Suprapubic skin (tissue), 4 donors: ENCODE results near the gene TBCA. TPM values are rescaled to one million over a fixed set of nuclear protein-coding genes. Genes with fewer than 3 reads are reported as not detected.

ENCODE experiments used
- DNase-seq, 2 donors: peaks; one replicate each; pipeline ENCODE4 v3.0.0-alpha.2; 2019; ENCODE audit warnings: low spot score in 2 of 2
- H3K27ac ChIP-seq: fragments of 200-600 bp; sonication (generic); one replicate; pipeline ENCODE4 v1.5.1; 2019
- H3K27me3 ChIP-seq: fragments of 200-600 bp; sonication (generic); one replicate; pipeline ENCODE4 v1.5.1; 2019
- H3K36me3 ChIP-seq: fragments of 200-600 bp; sonication (generic); one replicate; pipeline ENCODE4 v1.5.1; 2019
- H3K4me1 ChIP-seq: fragments of 200-600 bp; sonication (generic); one replicate; pipeline ENCODE4 v1.5.1; 2019
- H3K4me3 ChIP-seq: fragments of 200-600 bp; sonication (generic); one replicate; pipeline ENCODE4 v1.5.1; 2019; ENCODE audit warnings: mild to moderate bottlenecking
- H3K9me3 ChIP-seq: fragments of 200-600 bp; sonication (generic); one replicate; pipeline ENCODE4 v1.5.1; 2019
- EP300 ChIP-seq: sonication (generic); formaldehyde crosslinking; IDR thresholded peaks from one replicate; pipeline ENCODE4 v1.6.1; 2017; ENCODE audit warnings: antibody characterized with exemption
- POLR2A ChIP-seq, 2 donors: fragments of 450-650 bp; IDR thresholded peaks; one replicate each; pipeline ENCODE4 v1.6.1; 2017; ENCODE audit warnings: antibody characterized with exemption in 2 of 2, mild to moderate bottlenecking in 2 of 2, moderate library complexity in 2 of 2
- POLR2AphosphoS5 ChIP-seq, 3 donors: sonication (generic); formaldehyde crosslinking; IDR thresholded peaks; one replicate each; pipeline ENCODE4 v1.6.1; 2017; ENCODE audit warnings: antibody characterized with exemption in 3 of 3
- WGBS: methylation state at CpG from one replicate; pipeline ENCODE4 v1.1.5; 2018; 5-methylcytosine and 5-hydroxymethylcytosine counted together
- total RNA-seq, 4 donors: library from RNA; depleted of rRNA; stranded (reverse); fragments of >200 nt; gene quantifications; one replicate each; pipeline ENCODE4 v1.1.0, GENCODE V29; 2016
- TF ChIP-seq, protein P1 (sequence below), 2 donors: fragments of 200-600 bp in 1 of 2; fragments of 450-650 bp in 1 of 2; sonication (generic) in 1 of 2; IDR thresholded peaks; one replicate each; pipeline ENCODE4 v1.5.1; 2016 to 2019; ENCODE audit warnings: antibody characterized with exemption in 2 of 2, mild to moderate bottlenecking in 1 of 2, moderate library complexity in 1 of 2

The TBCA gene
- total RNA-seq, 4 donors from 2014 or later: 74.7 to 120 (median 94.5) TPM

DNA sequence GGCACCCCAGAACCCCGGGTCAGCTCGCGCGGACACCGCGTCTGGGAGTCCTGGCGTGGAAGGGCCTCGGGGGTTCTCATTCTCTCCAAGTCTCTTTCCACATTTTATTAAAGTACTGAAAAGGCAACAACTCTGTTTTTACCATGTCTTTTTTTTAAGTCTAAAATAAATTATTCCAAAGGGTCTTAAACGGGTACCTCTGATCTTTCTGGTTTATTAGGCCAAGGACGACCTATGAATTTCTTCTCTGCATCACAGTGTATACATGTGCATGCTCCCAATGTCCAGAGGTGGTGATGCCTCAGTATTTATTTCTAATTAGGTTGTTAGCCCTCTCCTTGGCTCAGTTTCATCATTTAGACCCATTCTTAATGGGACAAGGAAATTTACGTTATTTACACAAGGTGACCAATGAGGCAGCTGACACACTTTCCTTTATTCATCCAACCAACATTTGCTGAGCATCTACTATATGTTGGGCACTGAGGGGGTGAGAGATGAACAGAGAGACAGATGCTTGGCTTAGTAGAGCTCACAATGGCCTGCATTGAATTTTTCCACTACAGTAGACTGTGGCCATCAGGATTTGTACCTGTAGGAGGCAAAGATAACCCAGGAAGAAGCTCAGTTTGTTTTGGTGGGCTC, 130.0 kb downstream of the TBCA start:
- H3K4me1 ChIP-seq: peaks cover 23% of the 10 kb centered on the region
- TF ChIP-seq EP300 (no peak), POLR2AphosphoS5 (IDR thresholded peaks at IDR 0.05) (no peak), POLR2A (IDR thresholded peaks at IDR 0.05) (no peak)
- TF ChIP-seq, protein P1, sequence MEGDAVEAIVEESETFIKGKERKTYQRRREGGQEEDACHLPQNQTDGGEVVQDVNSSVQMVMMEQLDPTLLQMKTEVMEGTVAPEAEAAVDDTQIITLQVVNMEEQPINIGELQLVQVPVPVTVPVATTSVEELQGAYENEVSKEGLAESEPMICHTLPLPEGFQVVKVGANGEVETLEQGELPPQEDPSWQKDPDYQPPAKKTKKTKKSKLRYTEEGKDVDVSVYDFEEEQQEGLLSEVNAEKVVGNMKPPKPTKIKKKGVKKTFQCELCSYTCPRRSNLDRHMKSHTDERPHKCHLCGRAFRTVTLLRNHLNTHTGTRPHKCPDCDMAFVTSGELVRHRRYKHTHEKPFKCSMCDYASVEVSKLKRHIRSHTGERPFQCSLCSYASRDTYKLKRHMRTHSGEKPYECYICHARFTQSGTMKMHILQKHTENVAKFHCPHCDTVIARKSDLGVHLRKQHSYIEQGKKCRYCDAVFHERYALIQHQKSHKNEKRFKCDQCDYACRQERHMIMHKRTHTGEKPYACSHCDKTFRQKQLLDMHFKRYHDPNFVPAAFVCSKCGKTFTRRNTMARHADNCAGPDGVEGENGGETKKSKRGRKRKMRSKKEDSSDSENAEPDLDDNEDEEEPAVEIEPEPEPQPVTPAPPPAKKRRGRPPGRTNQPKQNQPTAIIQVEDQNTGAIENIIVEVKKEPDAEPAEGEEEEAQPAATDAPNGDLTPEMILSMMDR (IDR thresholded peaks at IDR 0.05): no peak
- WGBS: 49% methylated on average over 11 of the region's 11 CpGs
- peaks cover 94% of the 10 kb centered on the region for H3K27me3 ChIP-seq
- DNase-seq: no peak
- H3K9me3 ChIP-seq: no peaks in the 10 kb centered on the region
- no peak overlapping the region for H3K27ac ChIP-seq
- H3K4me3 ChIP-seq: no peak overlapping the region
- no peaks in the 10 kb centered on the region for H3K36me3 ChIP-seq

GRCh38 chr5:77645158-77645994, 130.8 kb downstream of the TBCA start:
- Histone ChIP-seq H3K27me3 (peaks cover 96% of the 10 kb centered on the region), H3K4me3 (peak overlapping the region; percentile 29), H3K4me1 (peaks cover 28% of the 10 kb centered on the region), H3K9me3 (no peaks in the 10 kb centered on the region), H3K36me3 (no peaks in the 10 kb centered on the region), H3K27ac (no peak overlapping the region)
- WGBS: 8% methylated on average over 20 of the region's 80 CpGs
- TF ChIP-seq, protein P1 (IDR thresholded peaks at IDR 0.05): peak in 1 of 2 donors; percentile 54
- no peak for TF ChIP-seq POLR2A (IDR thresholded peaks at IDR 0.05)
- no peak for DNase-seq

DNA sequence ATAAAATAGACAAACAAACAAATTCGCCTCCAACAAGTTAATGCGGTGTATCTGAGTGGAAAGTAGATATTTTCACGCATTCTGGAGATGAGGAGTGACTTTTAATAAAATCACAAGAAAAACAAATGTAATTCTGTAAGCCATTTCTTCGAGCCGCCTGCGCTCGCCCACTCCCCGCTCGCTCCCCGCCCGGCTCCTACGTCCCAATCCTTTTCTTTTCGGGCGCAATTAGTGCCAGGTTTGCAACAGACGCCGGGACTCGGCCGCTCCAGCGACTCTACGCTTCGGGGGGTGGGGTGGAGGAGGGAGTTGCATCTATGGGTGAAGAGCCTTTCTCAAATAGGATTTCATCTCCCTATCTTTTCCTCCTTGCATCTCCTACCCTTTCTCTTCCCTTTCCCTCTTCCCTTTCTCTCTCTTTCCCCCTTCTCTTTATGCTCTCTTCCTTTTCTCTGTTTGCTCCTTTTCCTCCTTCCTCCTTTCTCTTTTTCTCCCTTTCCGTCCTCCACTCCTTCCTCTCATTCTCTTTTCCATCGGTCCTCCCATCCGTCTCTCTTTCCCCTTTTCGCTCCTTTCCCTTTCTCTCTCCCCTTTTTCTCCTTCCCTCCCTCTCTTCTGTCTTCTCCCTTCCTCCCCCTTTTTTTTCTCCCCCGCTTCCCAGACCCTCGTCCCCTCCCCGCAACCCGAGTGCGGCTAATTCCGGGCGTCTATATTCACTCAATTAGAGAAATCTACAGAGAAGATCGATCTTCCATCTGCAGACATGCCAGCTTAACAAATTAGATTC, 131.6 kb downstream of the TBCA start:
- TF ChIP-seq, protein P1 (IDR thresholded peaks at IDR 0.05): no peak
- TF ChIP-seq POLR2AphosphoS5 (IDR thresholded peaks at IDR 0.05) (no peak), POLR2A (IDR thresholded peaks at IDR 0.05) (no peak), EP300 (no peak)
- Histone ChIP-seq H3K36me3 (no peaks in the 10 kb centered on the region), H3K27ac (no peak overlapping the region), H3K4me1 (peaks cover 33% of the 10 kb centered on the region), H3K27me3 (peaks cover 96% of the 10 kb centered on the region), H3K4me3 (peak overlapping the region; percentile 29), H3K9me3 (no peaks in the 10 kb centered on the region)
- DNase-seq: no peak
- 13% methylated on average over 33 of the region's 33 CpGs for WGBS

DNA sequence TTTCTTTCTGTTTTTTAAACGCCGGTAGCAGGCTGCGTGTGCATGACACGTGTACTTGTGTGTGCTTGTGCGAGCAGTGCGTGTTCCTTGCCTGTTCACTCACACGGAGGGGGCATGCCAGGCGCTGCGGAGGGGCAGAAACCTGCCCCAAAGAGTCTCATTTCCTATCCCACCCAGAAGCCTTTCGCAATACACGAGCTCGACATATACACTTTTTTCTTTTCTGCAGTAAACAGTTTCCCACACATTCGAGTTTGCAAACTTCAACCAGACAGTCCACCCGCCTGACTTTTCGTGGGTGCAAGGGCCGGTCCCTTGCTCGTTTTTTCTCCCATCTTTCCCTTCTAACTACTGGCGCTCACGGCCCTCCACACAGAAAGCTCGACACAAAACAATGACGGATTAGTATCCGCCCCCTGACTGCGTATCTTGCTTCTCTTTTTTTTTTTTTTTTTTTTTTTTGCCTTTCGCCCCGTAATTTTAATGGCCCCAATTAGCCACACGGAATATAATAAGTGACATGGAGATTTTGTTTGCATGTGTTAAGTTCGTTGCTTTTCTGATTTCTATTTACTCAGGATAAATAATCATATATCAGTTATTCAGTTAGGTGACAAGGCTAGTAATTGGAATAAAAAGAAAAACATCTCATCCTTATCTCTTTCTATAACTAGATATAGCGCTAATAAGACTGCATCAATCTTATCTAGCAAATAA, 132.3 kb downstream of the TBCA start:
- 12% methylated on average over 28 of the region's 28 CpGs for WGBS
- no peak overlapping the region for H3K27ac ChIP-seq
- no peaks in the 10 kb centered on the region for H3K9me3 ChIP-seq
- H3K27me3 ChIP-seq: peaks cover 100% of the 10 kb centered on the region
- no peaks in the 10 kb centered on the region for H3K36me3 ChIP-seq
- TF ChIP-seq POLR2A (IDR thresholded peaks at IDR 0.05): no peak
- TF ChIP-seq, protein P1 (IDR thresholded peaks at IDR 0.05): no peak
- no peak for TF ChIP-seq POLR2AphosphoS5 (IDR thresholded peaks at IDR 0.05)
- TF ChIP-seq EP300: no peak
- DNase-seq: no peak
- H3K4me3 ChIP-seq: no peak overlapping the region
- peaks cover 38% of the 10 kb centered on the region for H3K4me1 ChIP-seq
